Tibial artery (tissue), 4 donors: ENCODE data around the gene IGSF5.

Source experiments
- DNase-seq, 2 donors: peaks; one replicate each; pipeline ENCODE4 v3.0.0-alpha.2; 2019
- H3K27ac ChIP-seq, 2 donors: fragments of 200-600 bp; sonication (generic) in 1 of 2; 1 replicate in 1 of 2; 2 replicates in 1 of 2; pipeline ENCODE4 v1.5.1; 2018 to 2019; ENCODE audit warnings: mild to moderate bottlenecking in 1 of 2
- H3K27me3 ChIP-seq, 2 donors: fragments of 200-600 bp; sonication (generic) in 1 of 2; one replicate each; pipeline versions ENCODE4 v1.5.1 to v1.6.0; 2016 to 2019
- H3K36me3 ChIP-seq, 3 donors: fragments of 200-600 bp; sonication (generic) in 2 of 3; one replicate each; pipeline ENCODE4 v1.5.1; 2016 to 2019; ENCODE audit warnings: mild to moderate bottlenecking in 2 of 3
- H3K4me1 ChIP-seq, 4 donors: fragments of 200-600 bp; sonication (generic) in 2 of 4; 1 replicate in 3 of 4; 2 replicates in 1 of 4; pipeline ENCODE4 v1.5.1; 2016 to 2019
- H3K4me3 ChIP-seq, 2 donors: fragments of 200-600 bp; sonication (generic) in 1 of 2; 1 replicate in 1 of 2; 2 replicates in 1 of 2; pipeline ENCODE4 v1.5.1; 2018 to 2019; ENCODE audit warnings: mild to moderate bottlenecking in 2 of 2
- H3K9me3 ChIP-seq, 3 donors: fragments of 200-600 bp; sonication (generic) in 1 of 3; one replicate each; pipeline ENCODE4 v1.5.1; 2016 to 2019
- intact Hi-C: fragments of 100-400 bp; cut with DNase I; formaldehyde crosslinking; loops from one replicate; pipeline ENCODE4 v1.15.0; 2023; ENCODE audit warnings: low total_unique reads
- TF ChIP-seq, protein P1 (sequence below), 2 experiments: fragments of 200-600 bp in 1 of 2; fragments of 450-650 bp in 1 of 2; IDR thresholded peaks; one replicate each; pipeline ENCODE4 v1.5.1; 2017 to 2019; ENCODE audit warnings: antibody characterized with exemption in 2 of 2, mild to moderate bottlenecking in 1 of 2, moderate library complexity in 1 of 2

IGSF5 gene

GRCh38 chr21:39727401-39728120 lies 17.4 kb upstream of the IGSF5 start:
- no peak overlapping the region for H3K4me3 ChIP-seq
- no peak for DNase-seq
- H3K27me3 ChIP-seq = peaks cover 0 to 3% of the 10 kb centered on the region in 2 donors
- no peaks in the 10 kb centered on the region for H3K4me1 ChIP-seq
- H3K36me3 ChIP-seq = no peaks in the 10 kb centered on the region
- TF ChIP-seq, protein P1, sequence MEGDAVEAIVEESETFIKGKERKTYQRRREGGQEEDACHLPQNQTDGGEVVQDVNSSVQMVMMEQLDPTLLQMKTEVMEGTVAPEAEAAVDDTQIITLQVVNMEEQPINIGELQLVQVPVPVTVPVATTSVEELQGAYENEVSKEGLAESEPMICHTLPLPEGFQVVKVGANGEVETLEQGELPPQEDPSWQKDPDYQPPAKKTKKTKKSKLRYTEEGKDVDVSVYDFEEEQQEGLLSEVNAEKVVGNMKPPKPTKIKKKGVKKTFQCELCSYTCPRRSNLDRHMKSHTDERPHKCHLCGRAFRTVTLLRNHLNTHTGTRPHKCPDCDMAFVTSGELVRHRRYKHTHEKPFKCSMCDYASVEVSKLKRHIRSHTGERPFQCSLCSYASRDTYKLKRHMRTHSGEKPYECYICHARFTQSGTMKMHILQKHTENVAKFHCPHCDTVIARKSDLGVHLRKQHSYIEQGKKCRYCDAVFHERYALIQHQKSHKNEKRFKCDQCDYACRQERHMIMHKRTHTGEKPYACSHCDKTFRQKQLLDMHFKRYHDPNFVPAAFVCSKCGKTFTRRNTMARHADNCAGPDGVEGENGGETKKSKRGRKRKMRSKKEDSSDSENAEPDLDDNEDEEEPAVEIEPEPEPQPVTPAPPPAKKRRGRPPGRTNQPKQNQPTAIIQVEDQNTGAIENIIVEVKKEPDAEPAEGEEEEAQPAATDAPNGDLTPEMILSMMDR (IDR thresholded peaks at IDR 0.05) = no peak
- H3K27ac ChIP-seq = no peak overlapping the region
- intact Hi-C loops = no loop called here
- peaks cover 0 to 4% (median 0%) of the 10 kb centered on the region in 3 donors for H3K9me3 ChIP-seq

DNA sequence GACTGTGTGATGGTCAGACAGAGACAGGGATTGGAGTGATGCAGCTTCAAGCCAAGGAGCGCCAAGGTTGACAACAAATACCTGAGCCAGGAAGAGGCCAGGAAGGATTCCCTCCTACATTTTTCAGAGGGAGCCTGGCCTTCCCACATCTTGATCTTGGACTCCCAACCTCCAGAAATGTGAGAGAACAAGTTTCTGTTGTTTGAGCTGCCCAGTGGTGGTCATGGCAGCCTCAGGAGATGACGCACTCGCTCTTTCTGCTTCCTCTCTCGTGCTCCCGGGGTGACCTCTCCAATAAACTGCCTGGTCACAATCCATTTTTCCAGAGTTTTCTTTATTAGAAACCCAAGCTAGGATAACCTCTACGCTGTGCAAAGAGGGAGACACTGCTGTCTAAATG lies 16.6 kb upstream of the IGSF5 start:
- peaks cover 0 to 3% of the 10 kb centered on the region in 2 donors for H3K27me3 ChIP-seq
- TF ChIP-seq, protein P1 (IDR thresholded peaks at IDR 0.05) = no peak
- intact Hi-C loops = no loop called here

GRCh38 chr21:39730418-39731157 lies 14.4 kb upstream of the IGSF5 start:
- Histone ChIP-seq H3K9me3 (peaks cover 0 to 4% (median 0%) of the 10 kb centered on the region in 3 donors), H3K4me1 (no peaks in the 10 kb centered on the region), H3K27ac (no peak overlapping the region), H3K36me3 (no peaks in the 10 kb centered on the region), H3K4me3 (no peak overlapping the region), H3K27me3 (peaks cover 0 to 3% of the 10 kb centered on the region in 2 donors)
- TF ChIP-seq, protein P1 (IDR thresholded peaks at IDR 0.05) = no peak
- DNase-seq = no peak
- intact Hi-C loops = no loop called here

More for the DNA sequence above, 16.6 kb upstream of the IGSF5 start:
- no peak for DNase-seq
- Histone ChIP-seq H3K9me3 (peaks cover 0 to 4% (median 0%) of the 10 kb centered on the region in 3 donors), H3K4me3 (no peak overlapping the region), H3K36me3 (no peaks in the 10 kb centered on the region), H3K4me1 (no peaks in the 10 kb centered on the region), H3K27ac (no peak overlapping the region)

GRCh38 chr21:39736716-39737115 lies 8.3 kb upstream of the IGSF5 start:
- intact Hi-C loops = no loop called here
- no peak for DNase-seq
- H3K4me3 ChIP-seq = no peak overlapping the region
- H3K27ac ChIP-seq = no peak overlapping the region
- H3K36me3 ChIP-seq = no peaks in the 10 kb centered on the region
- TF ChIP-seq, protein P1 (IDR thresholded peaks at IDR 0.05) = no peak
- H3K9me3 ChIP-seq = peaks cover 0 to 3% (median 0%) of the 10 kb centered on the region in 3 donors
- no peaks in the 10 kb centered on the region for H3K4me1 ChIP-seq
- H3K27me3 ChIP-seq = no peaks in the 10 kb centered on the region

DNA sequence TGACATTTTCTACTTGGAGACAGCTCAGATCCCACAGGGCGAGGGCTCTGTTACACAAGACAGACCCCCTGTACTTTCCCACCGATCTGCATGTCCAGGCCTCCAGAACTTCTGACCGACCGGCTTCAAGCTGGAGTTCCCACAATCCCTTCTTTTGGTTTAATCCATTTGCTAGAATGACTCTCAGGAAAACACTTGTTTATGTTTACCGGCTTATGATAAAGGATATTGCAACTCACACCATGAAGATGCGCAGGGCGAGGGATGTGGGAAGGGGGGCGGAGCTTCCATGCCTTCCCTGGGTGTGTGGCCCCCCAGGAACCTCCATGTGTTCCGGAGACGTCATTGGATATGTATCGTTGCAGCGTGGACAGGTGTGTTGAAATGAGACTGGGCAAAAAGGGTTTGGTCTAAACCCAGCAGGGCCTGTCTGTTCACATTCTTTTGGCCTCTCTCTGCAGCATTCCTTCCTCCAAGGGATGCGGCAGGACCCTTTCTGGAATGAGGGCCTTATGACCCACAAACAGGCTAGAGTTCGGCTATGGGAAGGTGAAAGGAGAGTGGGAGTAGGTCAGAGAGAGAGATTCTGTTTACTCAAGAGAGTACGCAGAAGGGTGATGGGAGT lies 7.5 kb upstream of the IGSF5 start:
- Histone ChIP-seq H3K27me3 (no peaks in the 10 kb centered on the region), H3K9me3 (no peaks in the 10 kb centered on the region), H3K4me3 (no peak overlapping the region), H3K36me3 (no peaks in the 10 kb centered on the region), H3K27ac (no peak overlapping the region), H3K4me1 (no peaks in the 10 kb centered on the region)
- DNase-seq = no peak
- TF ChIP-seq, protein P1 (IDR thresholded peaks at IDR 0.05) = no peak
- intact Hi-C loops = no loop called here
